SK-N-SH (cell line): Measurements from ENCODE around the gene ALPK3. TPM values are rescaled to one million over a fixed set of nuclear protein-coding genes. Genes with fewer than 3 reads are reported as not detected.

Source experiments
- CTCF ChIA-PET: fragments of 300-600, 350-600 bp; formaldehyde crosslinking; extraction: SDS; loops from one replicate; lab custom pipeline; 2021; lab: Yijun Ruan, JAX
- POLR2A ChIA-PET: fragments of 350-600 bp; sonication (Branson Sonifier 250); formaldehyde crosslinking; extraction: SDS; loops from one replicate; lab custom pipeline; 2020; ENCODE audit warnings: antibody characterized with exemption, inconsistent platforms; lab: Yijun Ruan, JAX
- DNase-seq: peaks from one replicate; pipeline ENCODE4 v3.0.0; 2012
- H2AFZ ChIP-seq: fragments of 200-600 bp; sonication (generic); 2 replicates; pipeline ENCODE4 v1.8.1; 2016; ENCODE audit warnings: antibody characterized with exemption, mild to moderate bottlenecking, low read depth
- H3F3A ChIP-seq: fragments of 200-600 bp; sonication (generic); replicated peaks from 2 replicates; pipeline ENCODE3; 2016; ENCODE audit warnings: antibody characterized with exemption, mild to moderate bottlenecking; ENCODE audit not compliant: insufficient read depth
- H3K27ac ChIP-seq, 2 experiments: fragments of 200-500 bp in 1 of 2; fragments of 200-600 bp in 1 of 2; sonication (Bioruptor generic) in 1 of 2; sonication (generic), shearing (Covaris generic) in 1 of 2; 2 replicates each; pipeline versions ENCODE4 v1.5.1 to v1.6.1; 2014 to 2016; ENCODE audit warnings: low read depth in 2 of 2, inconsistent platforms in 1 of 2, low read length in 1 of 2, mild to moderate bottlenecking in 1 of 2, mixed read lengths in 1 of 2
- H3K27me3 ChIP-seq: fragments of 200-600 bp; sonication (generic), shearing (Covaris generic); 2 replicates; pipeline ENCODE4 v1.6.1; 2016; ENCODE audit warnings: mixed run types; ENCODE audit not compliant: insufficient read depth
- H3K36me3 ChIP-seq, 2 experiments: fragments of 200-500 bp in 1 of 2; fragments of 200-600 bp in 1 of 2; sonication (Bioruptor generic) in 1 of 2; sonication (generic) in 1 of 2; replicated peaks in 1 of 2; 2 replicates each; pipeline versions ENCODE3 to v1.5.1; 2014 to 2016; ENCODE audit warnings: low read length in 1 of 2, mild to moderate bottlenecking in 1 of 2; ENCODE audit not compliant: insufficient read depth in 2 of 2, control insufficient read depth in 1 of 2
- H3K4me1 ChIP-seq, 2 experiments: fragments of 200-500 bp in 1 of 2; fragments of 200-600 bp in 1 of 2; sonication (Bioruptor generic) in 1 of 2; sonication (generic), shearing (Covaris generic) in 1 of 2; 2 replicates each; pipeline versions ENCODE4 v1.5.1 to v1.6.1; 2014 to 2016; ENCODE audit warnings: low read depth in 1 of 2, low read length in 1 of 2, mixed run types in 1 of 2; ENCODE audit not compliant: insufficient read depth in 2 of 2, control insufficient read depth in 1 of 2
- H3K4me2 ChIP-seq: fragments of 200-600 bp; sonication (generic), shearing (Covaris generic); 2 replicates; pipeline ENCODE4 v1.6.1; 2017; ENCODE audit warnings: mixed run types
- H3K4me3 ChIP-seq, 2 experiments: fragments of 200-500 bp in 1 of 2; fragments of 200-600 bp in 1 of 2; sonication (Bioruptor generic) in 1 of 2; sonication (generic), shearing (Covaris generic) in 1 of 2; 2 replicates each; pipeline versions ENCODE4 v1.5.1 to v1.8.1; 2014 to 2016; ENCODE audit warnings: low read depth in 2 of 2, inconsistent platforms in 1 of 2, low read length in 1 of 2, mild to moderate bottlenecking in 1 of 2, mixed read lengths in 1 of 2, moderate library complexity in 1 of 2
- H3K79me2 ChIP-seq: fragments of 200-600 bp; sonication (generic); 2 replicates; pipeline ENCODE4 v1.8.1; 2017; ENCODE audit warnings: mild to moderate bottlenecking; ENCODE audit not compliant: insufficient read depth
- H3K9ac ChIP-seq: fragments of 200-600 bp; sonication (generic); 2 replicates; pipeline ENCODE4 v1.6.1; 2017; ENCODE audit warnings: mixed run types
- H3K9me2 ChIP-seq: fragments of 200-600 bp; sonication (generic); 2 replicates; pipeline ENCODE4 v1.6.1; 2017; ENCODE audit warnings: mixed run types
- H3K9me3 ChIP-seq: fragments of 200-600 bp; sonication (generic); 2 replicates; pipeline ENCODE4 v1.6.1; 2017; ENCODE audit warnings: mixed run types, mild to moderate bottlenecking, moderate library complexity
- H4K20me1 ChIP-seq: fragments of 200-600 bp; sonication (generic); 2 replicates; pipeline ENCODE4 v1.6.1; 2017; ENCODE audit warnings: mild to moderate bottlenecking, mixed run types; ENCODE audit not compliant: insufficient read depth
- CHD2 ChIP-seq: fragments of 150-350 bp; IDR thresholded peaks from 2 replicates; pipeline ENCODE4 v1.6.1; 2018; ENCODE audit warnings: low read length; ENCODE audit not compliant: partially characterized antibody
- ELF1 ChIP-seq: IDR thresholded peaks from 2 replicates; pipeline ENCODE4 v1.4.0; 2012
- EZH2phosphoT487 ChIP-seq: fragments of 200-600 bp; sonication (generic); IDR thresholded peaks from 2 replicates; pipeline ENCODE4 v1.6.1; 2017; ENCODE audit warnings: low read depth, mixed run types, mild to moderate bottlenecking, antibody characterized with exemption, moderate library complexity, borderline replicate concordance
- FOXM1 ChIP-seq: IDR thresholded peaks from 2 replicates; pipeline ENCODE4 v1.4.0; 2012; ENCODE audit warnings: low read depth, mild to moderate bottlenecking
- GABPA ChIP-seq: IDR thresholded peaks from 2 replicates; pipeline ENCODE4 v1.4.0; 2012; ENCODE audit warnings: low read depth, mild to moderate bottlenecking
- JUND ChIP-seq: IDR thresholded peaks from 2 replicates; pipeline ENCODE4 v1.4.0; 2012
- NFIC ChIP-seq: IDR thresholded peaks from 2 replicates; pipeline ENCODE4 v1.4.0; 2012; ENCODE audit warnings: borderline replicate concordance
- NRF1 ChIP-seq: IDR thresholded peaks from 2 replicates; pipeline ENCODE4 v1.6.1; 2012; ENCODE audit warnings: low read depth, mild to moderate bottlenecking, low read length
- PBX3 ChIP-seq: IDR thresholded peaks from 2 replicates; pipeline ENCODE4; 2012
- POLR2AphosphoS5 ChIP-seq: IDR thresholded peaks from 2 replicates; pipeline ENCODE4 v1.6.1; 2012; ENCODE audit warnings: low read depth, low read length
- RAD21 ChIP-seq: IDR thresholded peaks from 2 replicates; pipeline ENCODE4 v1.6.1; 2012; ENCODE audit warnings: mild to moderate bottlenecking, low read length
- RFX5 ChIP-seq: IDR thresholded peaks from 2 replicates; pipeline ENCODE4 v1.6.1; 2012; ENCODE audit warnings: mild to moderate bottlenecking, improper control_type of control experiment, low read length
- SIN3A ChIP-seq: IDR thresholded peaks from 2 replicates; pipeline ENCODE4 v1.6.1; 2012; ENCODE audit warnings: low read depth, mild to moderate bottlenecking, low read length, moderate library complexity, borderline replicate concordance
- TCF12 ChIP-seq: IDR thresholded peaks from 2 replicates; pipeline ENCODE4 v1.4.0; 2012
- TEAD4 ChIP-seq: IDR thresholded peaks from 2 replicates; pipeline ENCODE4 v1.4.0; 2012; ENCODE audit warnings: mild to moderate bottlenecking, borderline replicate concordance; ENCODE audit not compliant: insufficient read depth
- USF2 ChIP-seq: fragments of 150-350 bp; IDR thresholded peaks from 2 replicates; pipeline ENCODE4 v1.6.1; 2017; ENCODE audit warnings: antibody characterized with exemption, low read length, low read depth, borderline replicate concordance
- YY1 ChIP-seq: IDR thresholded peaks from 2 replicates; pipeline ENCODE4 v1.4.0; 2012; ENCODE audit warnings: low read depth, mild to moderate bottlenecking
- WGBS: methylation state at CpG from one replicate; pipeline ENCODE4 v1.1.6; 2017; ENCODE audit warnings: low lambda C conversion rate; 5-methylcytosine and 5-hydroxymethylcytosine counted together
- polyA plus RNA-seq, 3 experiments: library from polyadenylated mRNA; depleted of rRNA; stranded (reverse); fragments of >200 nt; gene quantifications; 2 replicates each; pipeline ENCODE4 v1.2.3, GENCODE V29; 2012
- TF ChIP-seq, protein P1 (sequence below): fragments of 200-600 bp; sonication (generic); IDR thresholded peaks from 2 replicates; pipeline ENCODE4 v1.6.1; 2017; ENCODE audit warnings: antibody characterized with exemption, mild to moderate bottlenecking, moderate library complexity
- TF ChIP-seq, protein P2 (sequence below): IDR thresholded peaks from 2 replicates; pipeline ENCODE4 v1.4.0; 2012; ENCODE audit warnings: low read depth, borderline replicate concordance

ALPK3 gene
- polyA plus RNA-seq, 1 of the 3 experiments (the other 2 are of a cell fraction): 0.16 TPM

DNA sequence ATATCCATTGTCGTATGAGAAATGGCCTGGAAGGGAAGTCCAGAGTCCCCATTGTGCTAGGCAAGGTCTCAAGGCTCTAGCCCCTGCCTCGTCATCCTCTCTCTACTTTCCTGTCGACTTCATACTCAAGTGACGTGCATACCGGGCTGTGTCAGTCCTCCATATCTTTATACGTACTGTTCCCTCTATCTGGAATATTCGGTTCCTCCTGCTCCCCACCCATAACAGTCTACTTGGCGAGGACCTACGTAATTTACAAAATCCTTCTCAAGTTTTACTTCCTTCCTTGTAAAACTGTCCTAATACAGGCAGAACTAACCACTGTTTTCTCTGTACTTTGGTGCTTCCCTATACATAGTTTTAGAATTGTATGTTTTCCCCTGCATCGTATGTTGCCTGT is 2.2 kb upstream of the ALPK3 start:
- 94% methylated on average over 9 of the region's 10 CpGs for WGBS
- H3K4me3 ChIP-seq: no peak overlapping the region
- no peak for DNase-seq
- no peaks in the 10 kb centered on the region for H3K36me3 ChIP-seq
- no peaks in the 10 kb centered on the region for H3K9me2 ChIP-seq
- H3F3A ChIP-seq: no peaks in the 10 kb centered on the region
- POLR2A ChIA-PET: no interaction called here
- no peak overlapping the region for H3K4me2 ChIP-seq
- H2AFZ ChIP-seq: no peak overlapping the region
- H3K4me1 ChIP-seq: peaks cover 5 to 24% of the 10 kb centered on the region in 2 experiments; a peak in 1 of 4 replicates
- no peaks in the 10 kb centered on the region for H4K20me1 ChIP-seq
- no peaks in the 10 kb centered on the region for H3K79me2 ChIP-seq
- CTCF ChIA-PET: no interaction called here
- H3K9ac ChIP-seq: no peak overlapping the region
- no peaks in the 10 kb centered on the region for H3K9me3 ChIP-seq
- no peaks in the 10 kb centered on the region for H3K27me3 ChIP-seq
- TF ChIP-seq YY1 (no peak), POLR2AphosphoS5 (no peak), SIN3A (no peak), CHD2 (no peak), TCF12 (no peak), FOXM1 (no peak), NFIC (no peak), EZH2phosphoT487 (no peak)
- TF ChIP-seq, protein P1, sequence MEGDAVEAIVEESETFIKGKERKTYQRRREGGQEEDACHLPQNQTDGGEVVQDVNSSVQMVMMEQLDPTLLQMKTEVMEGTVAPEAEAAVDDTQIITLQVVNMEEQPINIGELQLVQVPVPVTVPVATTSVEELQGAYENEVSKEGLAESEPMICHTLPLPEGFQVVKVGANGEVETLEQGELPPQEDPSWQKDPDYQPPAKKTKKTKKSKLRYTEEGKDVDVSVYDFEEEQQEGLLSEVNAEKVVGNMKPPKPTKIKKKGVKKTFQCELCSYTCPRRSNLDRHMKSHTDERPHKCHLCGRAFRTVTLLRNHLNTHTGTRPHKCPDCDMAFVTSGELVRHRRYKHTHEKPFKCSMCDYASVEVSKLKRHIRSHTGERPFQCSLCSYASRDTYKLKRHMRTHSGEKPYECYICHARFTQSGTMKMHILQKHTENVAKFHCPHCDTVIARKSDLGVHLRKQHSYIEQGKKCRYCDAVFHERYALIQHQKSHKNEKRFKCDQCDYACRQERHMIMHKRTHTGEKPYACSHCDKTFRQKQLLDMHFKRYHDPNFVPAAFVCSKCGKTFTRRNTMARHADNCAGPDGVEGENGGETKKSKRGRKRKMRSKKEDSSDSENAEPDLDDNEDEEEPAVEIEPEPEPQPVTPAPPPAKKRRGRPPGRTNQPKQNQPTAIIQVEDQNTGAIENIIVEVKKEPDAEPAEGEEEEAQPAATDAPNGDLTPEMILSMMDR: no peak
- no peak overlapping the region for H3K27ac ChIP-seq

GRCh38 chr15:84817466-84818081 is 418 bp downstream of the ALPK3 start:
- Histone ChIP-seq H3K4me3 (no peak overlapping the region), H3K27me3 (no peaks in the 10 kb centered on the region), H3K4me1 (peaks cover 5 to 43% of the 10 kb centered on the region in 2 experiments; a peak in 1 of 4 replicates), H3K36me3 (no peaks in the 10 kb centered on the region), H3K9me3 (no peaks in the 10 kb centered on the region), H3F3A (no peaks in the 10 kb centered on the region), H3K4me2 (no peak overlapping the region), H2AFZ (no peak overlapping the region), H4K20me1 (no peaks in the 10 kb centered on the region), H3K9ac (no peak overlapping the region), H3K27ac (peak overlapping the region in 1 of 2 experiments; percentile 71; a peak in 2 of 4 replicates), H3K79me2 (no peaks in the 10 kb centered on the region), H3K9me2 (no peaks in the 10 kb centered on the region)
- POLR2A ChIA-PET: no interaction called here
- CTCF ChIA-PET: interaction anchor here (1.1 to 1.2 kb wide), 2 partner anchors 8 to 111 kb away, joined by 3 read pairs; no protein-coding TSS in a partner anchor
- no peak for TF ChIP-seq GABPA
- no peak for TF ChIP-seq USF2
- TF ChIP-seq JUND: no peak
- TF ChIP-seq ELF1: no peak
- no peak for TF ChIP-seq NRF1
- TF ChIP-seq NFIC: no peak
- TF ChIP-seq RFX5: no peak
- TF ChIP-seq RAD21: no peak
- no peak for TF ChIP-seq TEAD4
- TF ChIP-seq PBX3: no peak
- no peak for TF ChIP-seq CHD2
- TF ChIP-seq, protein P2, sequence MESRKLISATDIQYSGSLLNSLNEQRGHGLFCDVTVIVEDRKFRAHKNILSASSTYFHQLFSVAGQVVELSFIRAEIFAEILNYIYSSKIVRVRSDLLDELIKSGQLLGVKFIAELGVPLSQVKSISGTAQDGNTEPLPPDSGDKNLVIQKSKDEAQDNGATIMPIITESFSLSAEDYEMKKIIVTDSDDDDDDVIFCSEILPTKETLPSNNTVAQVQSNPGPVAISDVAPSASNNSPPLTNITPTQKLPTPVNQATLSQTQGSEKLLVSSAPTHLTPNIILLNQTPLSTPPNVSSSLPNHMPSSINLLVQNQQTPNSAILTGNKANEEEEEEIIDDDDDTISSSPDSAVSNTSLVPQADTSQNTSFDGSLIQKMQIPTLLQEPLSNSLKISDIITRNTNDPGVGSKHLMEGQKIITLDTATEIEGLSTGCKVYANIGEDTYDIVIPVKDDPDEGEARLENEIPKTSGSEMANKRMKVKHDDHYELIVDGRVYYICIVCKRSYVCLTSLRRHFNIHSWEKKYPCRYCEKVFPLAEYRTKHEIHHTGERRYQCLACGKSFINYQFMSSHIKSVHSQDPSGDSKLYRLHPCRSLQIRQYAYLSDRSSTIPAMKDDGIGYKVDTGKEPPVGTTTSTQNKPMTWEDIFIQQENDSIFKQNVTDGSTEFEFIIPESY: no peak
- no peak for TF ChIP-seq FOXM1
- 87% methylated on average over 4 of the region's 27 CpGs for WGBS
- DNase-seq: peak; percentile 48
